ENCODE results near the gene LSP1.

LSP1 gene

GRCh38 chr11:1889941-1890855 is 37.3 kb downstream of the LSP1 start:
- Histone ChIP-seq H3K36me3 (ENCODE audit: insufficient read depth, low read length) (no peaks in the 10 kb centered on the region), H3K27me3 (ENCODE audit: insufficient read depth, low read length) (no peaks in the 10 kb centered on the region), H3K79me2 (ENCODE audit: control insufficient read depth, insufficient read depth, low read length, unreplicated experiment) (no peaks in the 10 kb centered on the region), H2AFZ (ENCODE audit: low read length, unreplicated experiment) (no peak overlapping the region), H3K4me3 (ENCODE audit: low read depth, low read length) (no peak overlapping the region), H3K27ac (ENCODE audit: low read depth, low read length) (no peak overlapping the region), H3K4me1 (ENCODE audit: control insufficient read depth, insufficient read depth, low read length, unreplicated experiment) (no peaks in the 10 kb centered on the region)

DNA sequence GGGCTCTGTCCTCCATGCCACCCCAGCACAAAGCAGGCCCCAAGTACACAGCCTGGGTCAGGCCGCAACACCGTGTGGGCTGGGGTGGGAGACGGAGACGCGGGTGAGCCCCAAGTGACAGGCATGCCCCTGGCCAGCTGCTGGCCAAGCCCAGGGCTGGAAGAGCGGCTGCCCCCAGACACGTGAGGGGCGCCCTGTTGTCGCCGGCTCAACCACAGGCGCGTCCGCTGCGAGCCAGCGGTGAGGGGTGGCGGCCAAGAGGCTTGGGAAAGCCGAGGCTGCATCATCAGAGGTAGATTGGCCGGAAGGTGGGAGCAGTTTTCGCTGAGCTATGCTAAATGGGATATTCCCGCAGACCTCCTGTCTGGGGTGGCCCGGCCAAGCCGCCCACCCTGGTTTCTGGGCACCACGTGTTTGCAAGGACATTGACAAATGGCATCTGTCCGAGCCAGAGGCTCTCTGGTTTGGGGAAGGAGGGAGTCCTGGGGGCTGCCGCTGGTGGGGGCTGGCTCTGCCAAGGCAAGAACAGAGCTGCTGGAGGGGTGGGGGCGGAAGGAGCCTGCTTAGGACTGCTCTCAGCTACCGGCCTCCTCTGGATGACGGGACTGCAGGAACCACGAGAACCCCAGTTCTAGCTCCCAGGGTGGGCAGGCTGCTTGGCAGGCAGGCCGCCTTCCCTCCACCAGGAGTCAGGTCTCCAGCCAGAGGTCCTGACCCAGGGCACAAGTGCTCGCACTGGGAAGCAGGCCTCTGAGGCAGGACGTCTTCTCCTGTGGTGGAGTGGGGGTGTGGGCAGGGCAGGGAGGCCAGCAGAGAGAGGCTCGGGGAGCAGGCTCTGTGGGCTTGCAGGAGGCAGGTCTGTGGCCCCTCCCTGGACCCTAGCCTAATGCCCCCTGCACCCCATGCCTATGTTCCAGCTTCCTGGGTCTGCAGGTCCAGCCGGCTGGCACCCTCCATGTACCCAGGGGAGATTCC is 38.3 kb downstream of the LSP1 start:
- Histone ChIP-seq H3K79me2 (ENCODE audit: control insufficient read depth, insufficient read depth, low read length, unreplicated experiment) (no peaks in the 10 kb centered on the region), H3K36me3 (ENCODE audit: insufficient read depth, low read length) (no peaks in the 10 kb centered on the region), H3K27me3 (ENCODE audit: insufficient read depth, low read length) (peaks cover 3% of the 10 kb centered on the region; the same call in 1 of the 2 replicates), H3K27ac (ENCODE audit: low read depth, low read length) (no peak overlapping the region), H3K4me3 (ENCODE audit: low read depth, low read length) (no peak overlapping the region), H2AFZ (ENCODE audit: low read length, unreplicated experiment) (no peak overlapping the region), H3K4me1 (ENCODE audit: control insufficient read depth, insufficient read depth, low read length, unreplicated experiment) (no peaks in the 10 kb centered on the region)

DNA sequence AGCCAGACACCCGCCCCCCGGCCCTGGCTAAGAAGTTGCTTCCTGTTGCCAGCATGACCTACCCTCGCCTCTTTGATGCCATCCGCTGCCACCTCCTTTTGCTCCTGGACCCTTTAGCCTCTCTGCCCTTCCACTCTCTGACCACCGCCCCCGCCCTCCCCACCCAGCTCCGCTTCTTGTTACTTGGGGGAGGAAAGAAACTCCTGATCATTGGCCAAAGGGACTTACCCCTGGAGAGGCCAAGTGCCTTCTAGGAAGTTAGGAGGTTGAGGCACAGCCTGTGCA is 38.9 kb downstream of the LSP1 start, which contains the start of gene PRR33:
Gene PRR33, minus strand, starts transcription at position 65 of the 285 bp plus-strand sequence. CDS start 1,311 bp downstream, outside the sequence.
- Histone ChIP-seq H3K4me1 (ENCODE audit: control insufficient read depth, insufficient read depth, low read length, unreplicated experiment) (no peaks in the 10 kb centered on the region), H3K27ac (ENCODE audit: low read depth, low read length) (no peak within 1 kb of the TSS), H3K27me3 (ENCODE audit: insufficient read depth, low read length) (peaks cover 9% of the 10 kb centered on the region; the same call in 1 of the 2 replicates)

DNA sequence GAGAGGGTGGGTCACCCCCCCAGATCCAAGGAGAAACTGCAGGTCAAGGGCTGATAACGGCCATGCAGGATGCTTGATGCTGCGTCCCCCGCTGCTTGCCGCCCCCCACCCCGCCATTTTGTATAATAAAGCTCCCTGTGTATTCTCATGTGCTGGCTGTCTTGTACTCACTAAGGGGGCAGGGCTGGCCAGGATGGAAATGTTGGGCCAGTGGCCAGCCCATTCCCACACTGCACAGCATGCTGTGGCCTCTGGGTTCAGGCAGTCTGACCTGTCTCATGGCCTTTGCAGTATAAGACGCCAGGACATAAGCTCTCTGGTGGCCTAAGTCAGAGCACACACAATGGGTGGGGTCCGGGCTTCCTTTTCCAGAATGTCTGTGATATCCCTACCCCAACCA is 39.2 kb downstream of the LSP1 start:
- H3K79me2 ChIP-seq (ENCODE audit: control insufficient read depth, insufficient read depth, low read length, unreplicated experiment) = no peaks in the 10 kb centered on the region
- no peaks in the 10 kb centered on the region for H3K36me3 ChIP-seq (ENCODE audit: insufficient read depth, low read length)
- no peak overlapping the region for H3K27ac ChIP-seq (ENCODE audit: low read depth, low read length)
- no peaks in the 10 kb centered on the region for H3K4me1 ChIP-seq (ENCODE audit: control insufficient read depth, insufficient read depth, low read length, unreplicated experiment)
- no peak overlapping the region for H3K4me3 ChIP-seq (ENCODE audit: low read depth, low read length)
- H2AFZ ChIP-seq (ENCODE audit: low read length, unreplicated experiment) = no peak overlapping the region
- peaks cover 13% of the 10 kb centered on the region; the same call in 1 of the 2 replicates for H3K27me3 ChIP-seq (ENCODE audit: insufficient read depth, low read length)

More for the DNA sequence above, 38.9 kb downstream of the LSP1 start, which contains the start of gene PRR33:
- H3K79me2 ChIP-seq (ENCODE audit: control insufficient read depth, insufficient read depth, low read length, unreplicated experiment) = no peaks in the 10 kb centered on the region
- no peak within 1 kb of the TSS for H2AFZ ChIP-seq (ENCODE audit: low read length, unreplicated experiment)
- no peaks in the 10 kb centered on the region for H3K36me3 ChIP-seq (ENCODE audit: insufficient read depth, low read length)
- no peak within 1 kb of the TSS for H3K4me3 ChIP-seq (ENCODE audit: low read depth, low read length)

DNA sequence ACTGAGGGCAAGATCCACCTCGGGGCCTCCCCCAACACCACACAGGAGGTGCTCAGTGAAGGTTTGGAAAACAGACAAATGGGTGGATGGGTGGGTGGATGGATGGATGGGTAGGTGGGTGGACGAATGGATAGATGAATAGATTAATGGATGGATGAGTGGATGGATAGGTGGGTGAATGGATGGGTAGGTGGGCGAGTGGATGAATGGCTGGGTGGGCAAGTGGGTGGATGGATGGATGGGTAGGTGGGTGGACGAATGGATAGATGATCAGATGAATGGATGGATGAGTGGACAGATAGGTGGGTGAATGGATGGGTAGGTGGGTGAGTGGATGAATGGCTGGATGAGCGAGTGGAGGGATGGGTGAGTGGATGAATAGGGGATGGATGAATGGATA is 39.7 kb downstream of the LSP1 start:
- H3K79me2 ChIP-seq (ENCODE audit: control insufficient read depth, insufficient read depth, low read length, unreplicated experiment) = no peaks in the 10 kb centered on the region
- H3K27me3 ChIP-seq (ENCODE audit: insufficient read depth, low read length) = peaks cover 17% of the 10 kb centered on the region
- H3K4me1 ChIP-seq (ENCODE audit: control insufficient read depth, insufficient read depth, low read length, unreplicated experiment) = no peaks in the 10 kb centered on the region
- H3K27ac ChIP-seq (ENCODE audit: low read depth, low read length) = no peak overlapping the region
- no peak overlapping the region for H3K4me3 ChIP-seq (ENCODE audit: low read depth, low read length)
- no peaks in the 10 kb centered on the region for H3K36me3 ChIP-seq (ENCODE audit: insufficient read depth, low read length)
- no peak overlapping the region for H2AFZ ChIP-seq (ENCODE audit: low read length, unreplicated experiment)

DNA sequence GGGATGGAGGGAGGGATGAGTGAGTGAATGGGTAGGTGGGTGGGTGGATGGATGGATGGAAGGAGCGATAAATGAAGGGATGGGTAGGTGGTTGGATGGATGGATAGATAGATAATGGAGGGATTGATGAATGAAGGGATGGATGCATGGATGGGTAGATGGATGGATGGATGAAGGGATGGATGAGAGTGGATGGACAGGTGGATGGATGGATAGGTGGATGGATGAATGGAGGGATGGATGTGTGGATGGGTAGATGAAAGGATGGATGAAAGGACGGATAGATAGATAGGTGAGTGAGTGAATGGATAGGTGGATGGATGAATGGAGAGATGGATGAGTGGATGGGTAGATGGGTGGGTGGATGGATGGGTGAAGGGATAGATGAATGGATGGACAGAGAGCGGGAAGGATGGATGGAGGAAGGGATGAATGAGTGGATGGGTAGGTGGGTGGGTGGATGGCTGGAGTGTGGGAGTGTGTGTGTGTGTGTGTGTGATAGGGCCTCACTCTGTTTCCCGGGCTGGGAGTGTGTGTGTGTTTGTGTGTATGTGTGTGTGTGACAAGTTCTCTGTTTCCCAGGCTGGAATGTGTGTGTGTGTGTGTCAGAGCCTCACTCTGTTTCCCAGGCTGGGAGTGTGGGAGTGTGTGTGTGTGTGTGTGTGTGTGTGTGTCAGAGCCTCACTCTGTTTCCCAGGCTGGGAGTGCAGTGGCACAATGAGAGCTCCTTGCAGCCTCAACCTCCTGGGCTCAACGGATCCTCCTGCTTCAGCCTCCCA is 40.9 kb downstream of the LSP1 start:
- Histone ChIP-seq H3K79me2 (ENCODE audit: control insufficient read depth, insufficient read depth, low read length, unreplicated experiment) (no peaks in the 10 kb centered on the region), H3K27ac (ENCODE audit: low read depth, low read length) (no peak overlapping the region), H3K27me3 (ENCODE audit: insufficient read depth, low read length) (peaks cover 21% of the 10 kb centered on the region), H3K4me1 (ENCODE audit: control insufficient read depth, insufficient read depth, low read length, unreplicated experiment) (no peaks in the 10 kb centered on the region), H2AFZ (ENCODE audit: low read length, unreplicated experiment) (no peak overlapping the region), H3K36me3 (ENCODE audit: insufficient read depth, low read length) (no peaks in the 10 kb centered on the region), H3K4me3 (ENCODE audit: low read depth, low read length) (no peak overlapping the region)

DNA sequence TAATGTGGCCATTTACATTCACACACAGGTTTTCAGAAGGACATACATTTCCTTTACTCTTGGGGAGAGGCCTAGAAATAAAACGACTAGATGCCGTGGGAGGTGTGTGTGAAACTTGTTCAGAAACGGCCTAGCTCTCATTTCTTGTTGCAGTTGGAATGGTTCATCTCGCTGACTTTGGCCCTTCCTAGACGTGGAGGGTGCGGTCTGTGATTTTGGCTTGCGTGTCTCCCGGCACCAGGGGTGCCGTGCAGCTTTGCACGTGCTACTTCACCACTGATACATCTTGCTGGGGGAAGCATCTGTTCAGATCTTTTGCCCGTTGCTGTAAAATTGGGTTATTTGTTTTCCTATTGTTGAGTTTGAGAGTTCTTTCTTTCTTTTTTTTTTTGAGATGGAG is 41.9 kb downstream of the LSP1 start:
- Histone ChIP-seq H3K79me2 (ENCODE audit: control insufficient read depth, insufficient read depth, low read length, unreplicated experiment) (no peaks in the 10 kb centered on the region), H2AFZ (ENCODE audit: low read length, unreplicated experiment) (no peak overlapping the region), H3K4me1 (ENCODE audit: control insufficient read depth, insufficient read depth, low read length, unreplicated experiment) (no peaks in the 10 kb centered on the region), H3K4me3 (ENCODE audit: low read depth, low read length) (no peak overlapping the region), H3K27me3 (ENCODE audit: insufficient read depth, low read length) (peaks cover 30% of the 10 kb centered on the region), H3K27ac (ENCODE audit: low read depth, low read length) (no peak overlapping the region), H3K36me3 (ENCODE audit: insufficient read depth, low read length) (no peaks in the 10 kb centered on the region)

DNA sequence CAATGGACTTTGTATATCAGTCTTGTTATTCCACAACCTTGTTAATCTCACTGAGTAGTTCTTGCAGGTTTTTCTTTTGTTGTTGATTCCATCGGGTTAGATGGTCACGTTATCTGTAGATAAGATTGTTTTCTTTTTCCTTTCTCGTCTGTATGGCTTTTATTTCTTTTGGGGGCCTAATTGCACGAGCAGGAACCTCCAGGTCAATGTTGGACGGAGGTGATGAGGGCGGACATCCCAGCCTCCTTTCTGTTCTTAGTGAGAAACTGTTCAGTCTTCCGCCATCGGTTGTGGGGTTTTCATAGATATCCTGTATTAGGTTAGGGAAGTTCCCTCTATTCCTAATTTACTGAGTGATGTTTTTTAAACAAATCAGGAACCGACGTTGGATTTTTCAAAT is 43.6 kb downstream of the LSP1 start:
- Histone ChIP-seq H3K27ac (ENCODE audit: low read depth, low read length) (no peak overlapping the region), H3K4me3 (ENCODE audit: low read depth, low read length) (no peak overlapping the region), H3K27me3 (ENCODE audit: insufficient read depth, low read length) (peaks cover 36% of the 10 kb centered on the region), H2AFZ (ENCODE audit: low read length, unreplicated experiment) (no peak overlapping the region), H3K79me2 (ENCODE audit: control insufficient read depth, insufficient read depth, low read length, unreplicated experiment) (no peaks in the 10 kb centered on the region), H3K36me3 (ENCODE audit: insufficient read depth, low read length) (no peaks in the 10 kb centered on the region), H3K4me1 (ENCODE audit: control insufficient read depth, insufficient read depth, low read length, unreplicated experiment) (no peaks in the 10 kb centered on the region)

DNA sequence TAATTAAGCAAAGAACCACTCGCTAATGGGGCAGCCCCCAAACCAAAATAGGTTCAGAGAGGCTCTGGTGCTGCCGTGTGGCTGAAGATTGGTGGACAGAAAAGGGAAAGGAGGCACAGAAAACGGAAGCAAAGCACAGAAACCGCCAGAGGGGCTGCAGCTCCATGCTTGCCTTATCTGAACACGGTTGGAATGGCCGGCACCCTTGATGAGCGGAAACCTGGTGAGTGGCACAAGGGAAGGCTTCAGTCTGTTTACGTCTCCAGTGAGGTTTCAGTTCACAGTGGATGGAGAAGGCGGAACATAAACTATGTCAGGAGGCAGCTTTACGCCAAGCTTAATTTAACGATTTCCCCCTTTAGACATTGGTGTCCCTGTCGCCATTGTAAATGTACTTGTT is 44.0 kb downstream of the LSP1 start:
- H2AFZ ChIP-seq (ENCODE audit: low read length, unreplicated experiment) = no peak overlapping the region

DNA sequence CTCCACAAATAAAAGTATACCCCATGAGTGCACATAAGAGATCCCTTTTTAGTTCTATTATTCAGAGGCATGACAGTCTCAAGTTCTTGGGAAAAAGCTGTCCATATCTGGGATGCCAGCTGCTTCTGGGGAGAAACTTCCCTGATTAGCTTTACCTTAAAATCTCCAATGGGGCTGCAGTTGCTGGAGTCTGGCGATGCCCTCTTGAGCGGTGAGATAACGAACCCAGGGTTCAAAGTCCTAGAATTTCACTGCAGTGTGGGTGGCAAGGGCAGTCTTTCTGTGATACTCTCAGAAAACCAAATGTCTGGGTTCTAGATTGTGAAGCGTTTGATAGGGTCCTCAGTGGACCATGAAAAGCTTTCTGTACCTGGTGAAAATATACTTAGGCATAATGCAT is 46.2 kb downstream of the LSP1 start:
- Histone ChIP-seq H2AFZ (ENCODE audit: low read length, unreplicated experiment) (no peak overlapping the region), H3K36me3 (ENCODE audit: insufficient read depth, low read length) (no peaks in the 10 kb centered on the region), H3K4me3 (ENCODE audit: low read depth, low read length) (no peak overlapping the region), H3K79me2 (ENCODE audit: control insufficient read depth, insufficient read depth, low read length, unreplicated experiment) (no peaks in the 10 kb centered on the region), H3K27ac (ENCODE audit: low read depth, low read length) (no peak overlapping the region), H3K27me3 (ENCODE audit: insufficient read depth, low read length) (peaks cover 36% of the 10 kb centered on the region), H3K4me1 (ENCODE audit: control insufficient read depth, insufficient read depth, low read length, unreplicated experiment) (no peaks in the 10 kb centered on the region)

More for the DNA sequence above, 44.0 kb downstream of the LSP1 start:
- Histone ChIP-seq H3K4me3 (ENCODE audit: low read depth, low read length) (no peak overlapping the region), H3K27ac (ENCODE audit: low read depth, low read length) (no peak overlapping the region), H3K36me3 (ENCODE audit: insufficient read depth, low read length) (no peaks in the 10 kb centered on the region), H3K27me3 (ENCODE audit: insufficient read depth, low read length) (peaks cover 36% of the 10 kb centered on the region), H3K4me1 (ENCODE audit: control insufficient read depth, insufficient read depth, low read length, unreplicated experiment) (no peaks in the 10 kb centered on the region), H3K79me2 (ENCODE audit: control insufficient read depth, insufficient read depth, low read length, unreplicated experiment) (no peaks in the 10 kb centered on the region)

All from ACC112 (cell line).